ENCODE measurements around the gene IRGQ.

- TF ChIP-seq, protein P1, sequence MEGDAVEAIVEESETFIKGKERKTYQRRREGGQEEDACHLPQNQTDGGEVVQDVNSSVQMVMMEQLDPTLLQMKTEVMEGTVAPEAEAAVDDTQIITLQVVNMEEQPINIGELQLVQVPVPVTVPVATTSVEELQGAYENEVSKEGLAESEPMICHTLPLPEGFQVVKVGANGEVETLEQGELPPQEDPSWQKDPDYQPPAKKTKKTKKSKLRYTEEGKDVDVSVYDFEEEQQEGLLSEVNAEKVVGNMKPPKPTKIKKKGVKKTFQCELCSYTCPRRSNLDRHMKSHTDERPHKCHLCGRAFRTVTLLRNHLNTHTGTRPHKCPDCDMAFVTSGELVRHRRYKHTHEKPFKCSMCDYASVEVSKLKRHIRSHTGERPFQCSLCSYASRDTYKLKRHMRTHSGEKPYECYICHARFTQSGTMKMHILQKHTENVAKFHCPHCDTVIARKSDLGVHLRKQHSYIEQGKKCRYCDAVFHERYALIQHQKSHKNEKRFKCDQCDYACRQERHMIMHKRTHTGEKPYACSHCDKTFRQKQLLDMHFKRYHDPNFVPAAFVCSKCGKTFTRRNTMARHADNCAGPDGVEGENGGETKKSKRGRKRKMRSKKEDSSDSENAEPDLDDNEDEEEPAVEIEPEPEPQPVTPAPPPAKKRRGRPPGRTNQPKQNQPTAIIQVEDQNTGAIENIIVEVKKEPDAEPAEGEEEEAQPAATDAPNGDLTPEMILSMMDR (conservative IDR thresholded peaks at IDR 0.05): no peak
- no peak for TF ChIP-seq EZH2 (IDR thresholded peaks at IDR 0.05; ENCODE audit: low read depth)
Measured at GRCh38 chr19:43611788-43612187, 15.9 kb upstream of the IRGQ start, which contains the start of gene SRRM5.

Measured in PC-9 (cell line).